AG10803 (cell line): ENCODE measurements around the gene GJD4.

ENCODE experiments used
- DNase-seq: peaks from one replicate; pipeline ENCODE4 v3.0.0; 2010; ENCODE audit warnings: low read depth
- H3K4me3 ChIP-seq: 2 replicates; pipeline ENCODE4 v1.5.1; 2011; ENCODE audit warnings: mild to moderate bottlenecking, low read length, control low read depth
- TF ChIP-seq, protein P1 (sequence below): conservative IDR thresholded peaks from 2 replicates; pipeline ENCODE4 v1.5.1; 2011; ENCODE audit warnings: mild to moderate bottlenecking, low read length, control low read depth, inconsistent platforms

GJD4 gene

DNA sequence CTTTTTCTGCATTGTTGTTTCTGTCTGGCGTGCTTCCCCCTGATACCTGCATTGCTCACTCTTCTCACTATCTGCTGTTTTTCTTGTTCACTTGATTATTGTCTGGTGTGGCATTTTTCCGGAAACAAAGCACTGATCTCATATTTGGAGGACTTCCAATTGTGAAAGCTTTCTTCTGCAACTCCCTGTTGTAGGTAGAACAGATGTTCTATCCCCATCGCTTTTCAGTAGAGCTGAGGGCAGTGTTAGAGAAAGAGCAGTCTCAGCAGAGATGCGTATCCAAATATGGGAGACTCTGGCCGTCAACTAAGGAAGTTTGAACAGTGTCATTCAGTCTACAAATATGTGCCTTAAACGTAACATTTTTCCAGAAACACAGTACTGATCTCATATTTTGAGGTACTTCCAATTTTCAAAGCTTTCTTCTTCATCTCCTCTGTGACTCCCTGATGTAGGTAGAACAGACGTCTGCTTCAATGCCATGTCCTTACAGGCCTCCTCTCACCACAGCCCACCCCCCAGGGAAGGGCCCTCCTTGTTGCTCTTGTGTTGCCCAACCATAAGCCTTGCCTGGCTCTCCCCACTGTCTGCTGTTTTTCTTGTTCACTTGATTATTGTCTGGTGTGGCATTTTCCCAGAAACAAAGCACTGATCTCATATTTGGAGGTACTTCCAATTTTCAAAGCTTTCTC lies 27.1 kb upstream of the GJD4 start:
- peak; percentile 47 for DNase-seq
- no peak overlapping the region for H3K4me3 ChIP-seq
- TF ChIP-seq, protein P1, sequence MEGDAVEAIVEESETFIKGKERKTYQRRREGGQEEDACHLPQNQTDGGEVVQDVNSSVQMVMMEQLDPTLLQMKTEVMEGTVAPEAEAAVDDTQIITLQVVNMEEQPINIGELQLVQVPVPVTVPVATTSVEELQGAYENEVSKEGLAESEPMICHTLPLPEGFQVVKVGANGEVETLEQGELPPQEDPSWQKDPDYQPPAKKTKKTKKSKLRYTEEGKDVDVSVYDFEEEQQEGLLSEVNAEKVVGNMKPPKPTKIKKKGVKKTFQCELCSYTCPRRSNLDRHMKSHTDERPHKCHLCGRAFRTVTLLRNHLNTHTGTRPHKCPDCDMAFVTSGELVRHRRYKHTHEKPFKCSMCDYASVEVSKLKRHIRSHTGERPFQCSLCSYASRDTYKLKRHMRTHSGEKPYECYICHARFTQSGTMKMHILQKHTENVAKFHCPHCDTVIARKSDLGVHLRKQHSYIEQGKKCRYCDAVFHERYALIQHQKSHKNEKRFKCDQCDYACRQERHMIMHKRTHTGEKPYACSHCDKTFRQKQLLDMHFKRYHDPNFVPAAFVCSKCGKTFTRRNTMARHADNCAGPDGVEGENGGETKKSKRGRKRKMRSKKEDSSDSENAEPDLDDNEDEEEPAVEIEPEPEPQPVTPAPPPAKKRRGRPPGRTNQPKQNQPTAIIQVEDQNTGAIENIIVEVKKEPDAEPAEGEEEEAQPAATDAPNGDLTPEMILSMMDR, result no peak

DNA sequence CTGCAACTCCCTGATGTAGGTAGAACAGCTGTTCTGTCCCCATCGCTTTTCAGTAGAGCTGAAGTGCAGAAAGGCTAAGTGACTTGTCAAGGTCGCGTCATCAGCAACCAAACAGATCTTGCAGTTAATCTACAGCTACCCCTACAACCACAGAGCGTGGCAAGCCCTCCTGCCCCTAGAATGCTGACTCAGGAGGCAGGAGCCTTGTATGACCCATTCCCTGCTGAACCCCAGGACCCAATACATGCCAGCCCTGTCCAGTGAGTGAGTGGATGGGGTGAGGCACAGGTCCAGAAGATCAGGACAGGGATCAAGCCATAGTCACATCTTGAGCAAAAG lies 26.6 kb upstream of the GJD4 start:
- TF ChIP-seq, protein P1, result no peak
- DNase-seq, result no peak

DNA sequence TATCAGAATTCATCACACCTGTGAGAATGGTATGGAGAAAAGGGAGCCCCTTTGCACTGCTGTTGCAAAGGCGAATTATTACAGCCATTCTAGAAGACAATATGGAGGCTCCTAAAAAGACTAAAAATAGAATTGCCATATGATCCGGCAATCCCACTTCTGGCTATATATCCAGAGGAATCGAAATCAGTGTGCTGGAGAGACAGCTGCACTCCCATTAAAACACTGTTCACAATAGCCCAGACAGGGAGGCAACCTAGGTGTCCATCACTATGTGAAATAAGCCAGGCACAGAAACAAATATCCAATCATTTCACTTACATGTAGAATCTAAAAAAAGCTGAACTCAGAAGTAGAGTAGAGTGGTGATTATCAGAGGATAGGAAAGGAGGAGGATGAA lies 26.0 kb upstream of the GJD4 start:
- no peak overlapping the region for H3K4me3 ChIP-seq
- TF ChIP-seq, protein P1, result no peak
- DNase-seq, result no peak

More for the DNA sequence above, 26.6 kb upstream of the GJD4 start:
- H3K4me3 ChIP-seq, result no peak overlapping the region

DNA sequence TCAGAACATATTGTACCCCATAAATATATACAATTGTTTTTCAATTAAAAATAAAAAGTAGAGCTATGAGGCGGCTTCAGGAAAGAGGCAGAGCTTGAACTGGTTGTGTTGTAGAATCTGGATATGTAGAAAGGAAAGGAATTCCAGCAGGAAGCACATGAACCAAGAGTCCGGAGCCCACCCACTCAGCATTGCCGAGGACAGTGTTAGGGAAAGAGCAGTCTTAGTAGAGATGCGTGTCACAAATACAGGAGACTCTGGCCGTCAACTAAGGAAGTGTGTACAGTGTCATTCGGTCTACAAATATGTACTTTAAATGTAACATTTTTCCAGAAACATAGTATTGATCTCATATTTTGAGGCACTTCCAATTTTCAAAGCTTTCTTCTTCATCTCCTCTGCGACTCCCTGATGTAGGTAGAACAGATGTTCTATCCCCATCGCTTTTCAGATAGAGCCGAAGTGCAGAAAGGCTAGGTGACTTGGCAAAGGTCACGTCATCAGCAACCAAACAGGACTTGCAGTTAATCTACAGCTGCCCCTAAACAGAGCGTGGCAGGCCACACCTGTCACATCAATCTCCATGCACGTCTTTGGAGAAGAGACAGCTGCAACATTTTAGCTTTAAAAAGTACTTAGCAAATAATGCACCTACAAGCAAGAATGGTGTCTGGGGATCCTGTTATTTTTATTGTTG lies 25.3 kb upstream of the GJD4 start:
- H3K4me3 ChIP-seq, result no peak overlapping the region
- no peak for DNase-seq
- TF ChIP-seq, protein P1, result no peak

DNA sequence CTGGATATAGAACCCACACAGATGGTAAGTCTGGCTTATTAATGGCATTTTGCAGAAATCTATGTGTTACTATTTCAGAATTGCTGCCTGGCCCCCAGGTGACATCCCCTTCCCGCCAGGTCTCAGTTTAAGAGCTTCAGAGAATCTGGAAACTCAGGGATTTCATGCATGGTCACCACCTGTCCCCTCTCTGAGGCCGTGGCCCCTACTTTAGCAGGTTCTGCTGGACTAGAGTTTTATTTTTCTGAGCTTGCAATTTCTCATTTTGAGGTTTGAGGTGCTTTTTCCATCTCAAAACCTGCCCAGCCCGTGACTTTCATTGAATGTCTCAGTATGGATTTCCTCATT lies 24.7 kb upstream of the GJD4 start:
- TF ChIP-seq, protein P1, result no peak
- no peak overlapping the region for H3K4me3 ChIP-seq
- DNase-seq, result no peak

DNA sequence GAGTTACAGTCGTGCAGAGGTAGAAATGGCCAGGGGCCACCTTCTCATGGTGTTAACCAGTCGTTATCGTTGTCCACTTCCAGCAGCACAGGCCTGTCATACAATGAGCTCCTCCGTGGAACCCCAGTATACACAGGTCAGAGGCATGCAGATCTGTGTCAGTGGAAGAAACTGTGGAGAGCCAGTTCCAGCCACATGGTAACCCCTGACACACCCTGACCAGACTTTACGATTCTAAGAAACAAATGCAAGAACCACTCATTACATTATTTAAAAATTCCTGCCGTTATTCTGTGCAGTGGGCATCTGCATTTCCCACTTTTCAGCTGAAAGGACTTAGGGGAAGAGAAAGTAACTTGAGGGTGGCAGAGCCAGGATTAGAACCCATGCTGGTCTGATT lies 23.5 kb upstream of the GJD4 start:
- TF ChIP-seq, protein P1, result no peak
- DNase-seq, result no peak
- no peak overlapping the region for H3K4me3 ChIP-seq

DNA sequence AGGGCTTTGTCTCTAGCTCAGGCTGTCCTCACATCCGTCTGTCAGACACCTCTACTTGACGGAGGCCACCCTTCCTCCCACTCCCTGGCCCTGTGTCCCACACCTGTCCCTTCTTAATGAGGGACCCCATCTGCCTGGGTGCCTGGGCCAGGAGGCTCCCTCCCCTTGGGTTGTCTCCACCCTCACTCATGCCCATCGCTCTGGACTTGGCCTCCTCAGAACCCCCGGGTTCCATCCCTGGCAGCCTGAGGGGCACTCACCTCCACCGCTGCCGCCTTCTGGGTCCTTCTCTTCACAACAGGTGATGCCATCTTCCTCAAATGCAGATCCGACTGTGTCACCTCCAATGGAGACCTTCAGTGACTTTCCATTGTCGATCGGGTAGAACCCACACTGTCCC lies 20.2 kb upstream of the GJD4 start:
- no peak for DNase-seq
- no peak overlapping the region for H3K4me3 ChIP-seq
- TF ChIP-seq, protein P1, result no peak
